COLO829 (cell line): Measurements from ENCODE around the gene TMUB1.

Experiments
- DNase-seq: peaks from one replicate; pipeline ENCODE4 v3.0.0; 2012; ENCODE audit warnings: low spot score

Gene TMUB1

GRCh38 chr7:151121380-151122170 lies 38.3 kb upstream of the TMUB1 start:
- no peak for DNase-seq

DNA sequence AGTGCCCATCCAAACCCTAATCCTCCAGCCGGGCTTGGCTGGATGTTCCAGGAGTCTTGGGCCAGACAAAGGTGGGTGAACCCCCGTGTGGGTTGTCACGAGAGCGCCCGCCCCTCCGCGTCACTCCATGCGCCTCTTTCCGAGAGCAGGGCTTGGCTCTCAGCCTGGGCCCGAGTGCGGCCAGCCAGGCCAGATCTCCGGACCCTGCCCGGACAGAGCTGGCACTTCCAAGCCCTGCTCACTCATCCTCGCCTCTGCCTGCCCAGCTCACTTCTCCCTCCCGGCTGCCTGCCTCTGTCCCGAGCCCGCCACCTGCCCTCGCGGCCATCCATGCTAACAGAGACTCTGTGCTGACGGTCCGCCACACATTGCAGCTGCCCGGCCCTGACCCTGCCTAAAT lies 37.6 kb upstream of the TMUB1 start:
- DNase-seq = no peak

DNA sequence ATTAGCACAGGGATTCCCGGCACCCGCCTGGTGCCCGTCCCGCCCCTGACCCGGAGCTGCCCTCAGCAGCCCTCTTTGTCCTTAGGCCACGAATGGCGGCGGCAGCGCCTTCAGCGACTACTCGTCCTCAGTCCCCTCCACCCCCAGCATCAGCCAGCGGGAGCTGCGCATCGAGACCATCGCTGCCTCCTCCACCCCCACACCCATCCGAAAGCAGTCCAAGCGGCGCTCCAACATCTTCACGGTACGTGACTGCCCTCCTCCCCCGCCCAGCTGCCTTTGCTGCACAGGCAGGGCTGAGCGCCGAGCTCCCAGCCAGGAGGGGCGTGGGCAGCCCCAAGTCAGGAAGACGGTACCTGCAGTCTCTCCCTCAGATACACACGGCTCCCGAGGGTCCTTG lies 36.6 kb upstream of the TMUB1 start:
- DNase-seq = no peak

DNA sequence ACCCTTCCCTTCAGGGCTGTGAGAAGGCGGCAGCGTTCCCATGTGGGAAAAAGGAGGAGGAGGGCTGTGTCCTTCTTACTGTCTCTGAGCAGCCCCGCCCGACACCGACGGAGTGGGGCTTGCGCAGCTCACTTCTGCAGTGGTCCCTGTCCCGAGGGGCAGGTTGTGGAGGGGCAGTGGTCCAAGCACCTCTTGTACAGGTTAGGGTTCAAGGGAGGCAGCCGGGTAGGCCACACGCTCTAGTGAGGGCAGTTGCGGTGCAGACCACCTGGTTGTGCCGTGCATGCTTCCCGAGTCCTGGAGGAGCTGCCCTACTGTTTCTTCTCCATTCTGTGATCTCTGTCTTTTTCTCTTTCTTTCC lies 35.7 kb upstream of the TMUB1 start:
- no peak for DNase-seq

- DNase-seq = no peak
Observed at GRCh38 chr7:151118108-151119054, 35.1 kb upstream of the TMUB1 start.

DNA sequence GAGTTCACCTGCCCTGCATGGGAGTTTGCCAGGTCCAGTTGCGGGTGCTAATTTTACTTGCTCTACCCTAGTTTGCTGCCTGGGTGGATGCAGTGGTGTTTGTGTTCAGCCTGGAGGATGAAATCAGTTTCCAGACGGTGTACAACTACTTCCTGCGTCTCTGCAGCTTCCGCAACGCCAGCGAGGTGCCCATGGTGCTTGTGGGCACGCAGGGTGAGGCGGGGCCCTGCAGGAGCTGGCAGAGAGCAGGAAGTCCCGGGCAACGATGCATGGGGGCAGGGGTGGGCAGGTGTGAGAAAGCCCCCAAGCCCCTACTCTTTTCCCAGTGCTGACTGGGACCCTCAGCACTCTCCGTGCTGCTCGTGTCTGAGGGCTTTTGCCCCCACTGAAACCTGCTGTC lies 34.3 kb upstream of the TMUB1 start:
- no peak for DNase-seq

DNA sequence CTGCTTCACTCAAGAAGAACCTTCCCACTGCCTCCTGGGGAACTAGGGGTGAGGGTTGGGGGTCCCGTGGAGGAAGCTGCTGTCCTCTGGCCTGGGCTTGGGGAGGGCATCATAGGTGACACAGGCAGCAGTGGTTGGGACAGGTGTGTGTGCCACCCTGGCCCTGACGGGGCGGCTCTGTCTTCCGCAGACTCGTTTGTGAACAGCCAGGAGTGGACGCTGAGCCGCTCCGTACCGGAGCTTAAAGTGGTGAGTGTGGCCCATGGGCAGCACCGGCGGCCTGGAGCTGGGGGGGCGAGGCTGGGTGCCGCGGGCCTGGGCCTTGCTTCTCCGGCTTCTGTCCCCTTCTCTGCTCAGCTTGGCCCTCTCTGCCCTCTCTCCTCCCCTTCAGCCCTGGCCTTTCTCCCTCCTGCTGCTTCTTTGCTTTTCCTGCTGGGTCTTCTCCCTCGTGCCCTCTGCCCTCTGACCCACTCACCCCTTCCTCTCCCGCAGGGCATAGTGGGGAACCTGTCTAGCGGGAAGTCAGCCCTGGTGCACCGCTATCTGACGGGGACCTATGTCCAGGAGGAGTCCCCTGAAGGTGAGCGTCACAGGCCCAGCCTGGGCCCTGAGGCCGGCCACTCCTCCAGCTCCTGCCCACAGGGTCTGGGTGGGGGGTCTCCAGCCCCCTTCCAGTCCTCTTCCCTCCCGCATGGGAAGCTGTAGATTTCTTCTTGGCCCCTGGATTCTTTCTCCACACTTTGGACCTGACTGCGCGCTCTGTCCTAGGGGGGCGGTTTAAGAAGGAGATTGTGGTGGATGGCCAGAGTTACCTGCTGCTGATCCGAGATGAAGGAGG lies 33.5 kb upstream of the TMUB1 start:
- DNase-seq = no peak

DNA sequence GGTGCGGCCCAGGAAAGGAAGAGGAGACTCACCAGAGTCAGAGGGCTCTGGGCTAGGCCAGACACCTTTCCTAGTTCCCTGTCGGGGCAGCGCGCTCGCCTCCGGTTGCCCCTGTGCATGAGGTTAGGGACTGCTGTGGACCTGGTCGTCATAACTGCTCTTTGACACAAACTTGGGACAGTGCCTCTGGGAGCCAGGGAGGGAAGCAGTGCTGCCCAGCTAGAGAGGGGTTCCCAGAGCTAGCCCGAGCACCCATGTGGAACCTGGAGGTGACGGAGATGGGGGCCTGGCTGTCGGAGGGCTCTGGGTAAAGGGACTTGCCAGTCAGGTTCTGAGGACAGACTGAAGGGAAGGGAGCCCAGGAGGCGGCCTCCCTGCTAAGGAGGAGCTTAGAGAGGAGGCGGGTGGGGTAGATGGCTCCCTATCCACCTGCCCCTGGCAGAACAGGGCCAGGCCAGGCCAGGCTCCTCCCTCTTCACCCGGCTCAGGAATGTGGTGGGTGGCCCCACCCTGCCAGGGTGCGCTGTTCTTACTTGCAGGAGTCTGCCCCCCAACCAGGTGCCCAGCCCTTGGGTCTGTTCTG lies 32.6 kb upstream of the TMUB1 start:
- no peak for DNase-seq

GRCh38 chr7:151115121-151115835 lies 32.0 kb upstream of the TMUB1 start:
- DNase-seq = no peak

GRCh38 chr7:151114151-151115090 lies 31.1 kb upstream of the TMUB1 start:
- DNase-seq = no peak

- no peak for DNase-seq
Observed at GRCh38 chr7:151113344-151114150, 30.3 kb upstream of the TMUB1 start.

GRCh38 chr7:151110941-151111645 lies 27.8 kb upstream of the TMUB1 start:
- peak; percentile 47 for DNase-seq

DNA sequence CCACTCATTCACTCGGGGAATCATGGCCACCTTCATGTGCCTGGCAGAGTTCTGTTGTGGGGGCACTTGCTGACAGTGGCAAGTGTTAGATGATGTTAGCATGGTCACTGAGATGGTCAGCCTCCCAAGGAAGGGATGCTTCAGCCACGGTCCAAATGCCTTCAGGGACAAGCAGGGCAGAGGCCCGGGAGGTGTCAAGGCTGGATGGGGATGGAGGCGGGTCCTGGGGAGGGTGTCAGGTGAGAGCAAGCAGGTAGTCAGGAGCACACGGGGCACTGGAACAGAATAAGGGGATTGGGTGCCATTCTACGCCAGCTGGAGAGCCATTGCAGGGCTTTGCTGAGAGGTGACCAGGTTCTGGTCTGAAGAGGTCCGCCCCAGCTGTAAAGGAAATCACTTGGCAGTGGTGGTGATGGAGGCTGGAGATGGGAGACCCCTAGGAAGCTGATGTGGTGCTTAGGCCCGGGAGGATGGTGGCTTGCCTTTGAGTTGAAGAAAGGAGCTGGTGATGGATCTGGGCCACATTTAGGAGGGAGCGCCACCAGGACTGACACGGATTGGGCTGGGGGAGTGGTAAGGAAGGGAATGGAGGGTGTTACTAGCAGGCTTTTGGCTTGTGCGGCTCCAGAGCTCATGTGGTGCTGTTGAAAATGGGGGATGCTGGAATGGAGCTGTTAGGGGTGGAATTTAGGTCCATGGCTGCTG lies 27.1 kb upstream of the TMUB1 start:
- no peak for DNase-seq

- no peak for DNase-seq
Observed at GRCh38 chr7:151109094-151110048, 26.1 kb upstream of the TMUB1 start.

- no peak for DNase-seq
Observed at GRCh38 chr7:151107882-151108281, 24.6 kb upstream of the TMUB1 start.

DNA sequence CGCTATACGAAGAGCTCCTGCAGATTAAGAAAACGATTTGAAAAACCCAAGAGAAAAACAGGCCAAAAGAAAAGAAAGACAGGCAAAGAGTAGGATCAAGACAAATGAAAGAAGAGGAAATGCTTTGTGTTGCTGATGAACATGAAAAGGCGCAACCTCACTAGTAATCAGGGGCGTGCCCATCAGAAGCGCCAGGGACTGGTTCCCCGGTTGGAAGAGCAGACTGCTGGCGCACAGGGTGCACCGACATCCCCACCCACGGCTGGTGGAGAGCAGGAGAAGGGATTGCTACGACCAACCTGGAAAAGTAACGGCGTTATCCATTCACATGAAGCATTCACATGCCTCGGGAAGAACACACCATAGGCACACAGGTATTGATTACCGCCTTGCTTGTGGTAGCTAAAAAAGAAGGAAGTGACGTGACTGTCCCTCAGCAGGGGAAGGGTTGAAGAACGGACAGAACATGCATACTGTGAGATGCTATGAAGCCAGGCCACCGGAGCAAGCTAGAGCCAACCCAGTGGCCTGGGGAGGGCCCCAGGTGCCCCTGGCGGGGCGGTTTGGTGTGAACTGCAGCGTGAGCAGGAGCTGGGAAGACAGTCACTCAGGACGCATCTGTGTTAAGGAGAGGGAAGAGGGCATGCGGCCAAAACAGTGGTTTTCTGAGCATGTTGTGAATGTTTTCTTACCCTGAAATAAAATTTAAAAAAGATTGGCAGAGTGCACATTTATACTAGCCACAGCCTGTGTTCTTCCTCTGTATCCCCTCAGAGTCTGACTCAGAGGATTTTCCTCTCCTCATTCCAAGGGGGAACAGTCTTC lies 21.3 kb upstream of the TMUB1 start:
- DNase-seq = no peak
